Spleen (tissue), 7 donors: ENCODE results near the gene C22orf39.

Source experiments
- POLR2A ChIP-seq, 3 donors: fragments of 450-650 bp; IDR thresholded peaks; one replicate each; pipeline ENCODE4 v1.5.1; 2017; ENCODE audit warnings: antibody characterized with exemption in 3 of 3, mild to moderate bottlenecking in 1 of 3
- POLR2AphosphoS5 ChIP-seq, 3 donors: sonication (generic); formaldehyde crosslinking; IDR thresholded peaks; one replicate each; pipeline ENCODE4 v1.5.1; 2017; ENCODE audit warnings: antibody characterized with exemption in 3 of 3
- TF ChIP-seq, protein P1 (sequence below), 11 experiments: fragments of 200-600 bp in 7 of 11; fragments of 450-650 bp in 4 of 11; sonication (generic) in 4 of 11; IDR thresholded peaks in 8 of 11; conservative IDR thresholded peaks in 3 of 11; 1 replicate in 7 of 11; 2 replicates in 4 of 11; pipeline versions ENCODE4 v1.4.0 to v1.8.0; 2016 to 2021; ENCODE audit warnings: antibody characterized with exemption in 11 of 11, inconsistent platforms in 4 of 11, mild to moderate bottlenecking in 1 of 11
- donor health status: DM: no; HTN: no; CAD: no; lungs with moderate emphysema.
- donor health status: DM: no; HTN: no; CAD: no.
- donor health status: DM: no; HTN: no; CAD: no.

DNA sequence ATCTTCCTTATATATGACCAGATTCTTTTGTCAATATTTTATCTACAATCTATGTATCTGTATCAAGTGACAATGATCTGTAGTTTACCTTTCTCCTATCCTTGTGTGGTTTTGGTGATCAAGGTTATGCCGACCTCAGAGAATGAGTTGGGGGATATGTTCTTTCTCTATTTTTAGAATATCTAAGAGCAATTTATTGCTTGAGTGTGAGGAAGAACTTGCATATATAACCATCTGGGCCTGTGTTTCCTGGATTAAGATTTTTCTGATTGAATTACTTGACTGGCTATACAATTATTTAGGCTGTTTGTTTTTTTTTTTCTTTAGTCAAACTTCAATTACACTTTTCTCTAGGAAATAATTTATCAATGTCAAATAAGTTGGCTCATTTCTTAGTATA, 14.0 kb upstream of the C22orf39 start:
- TF ChIP-seq, protein P1, sequence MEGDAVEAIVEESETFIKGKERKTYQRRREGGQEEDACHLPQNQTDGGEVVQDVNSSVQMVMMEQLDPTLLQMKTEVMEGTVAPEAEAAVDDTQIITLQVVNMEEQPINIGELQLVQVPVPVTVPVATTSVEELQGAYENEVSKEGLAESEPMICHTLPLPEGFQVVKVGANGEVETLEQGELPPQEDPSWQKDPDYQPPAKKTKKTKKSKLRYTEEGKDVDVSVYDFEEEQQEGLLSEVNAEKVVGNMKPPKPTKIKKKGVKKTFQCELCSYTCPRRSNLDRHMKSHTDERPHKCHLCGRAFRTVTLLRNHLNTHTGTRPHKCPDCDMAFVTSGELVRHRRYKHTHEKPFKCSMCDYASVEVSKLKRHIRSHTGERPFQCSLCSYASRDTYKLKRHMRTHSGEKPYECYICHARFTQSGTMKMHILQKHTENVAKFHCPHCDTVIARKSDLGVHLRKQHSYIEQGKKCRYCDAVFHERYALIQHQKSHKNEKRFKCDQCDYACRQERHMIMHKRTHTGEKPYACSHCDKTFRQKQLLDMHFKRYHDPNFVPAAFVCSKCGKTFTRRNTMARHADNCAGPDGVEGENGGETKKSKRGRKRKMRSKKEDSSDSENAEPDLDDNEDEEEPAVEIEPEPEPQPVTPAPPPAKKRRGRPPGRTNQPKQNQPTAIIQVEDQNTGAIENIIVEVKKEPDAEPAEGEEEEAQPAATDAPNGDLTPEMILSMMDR (IDR thresholded peaks at IDR 0.05 in 8 of 11, conservative IDR thresholded peaks at IDR 0.05 in 3 of 11), result no peak
- TF ChIP-seq POLR2AphosphoS5 (IDR thresholded peaks at IDR 0.05), result no peak
- TF ChIP-seq POLR2A (IDR thresholded peaks at IDR 0.05), result no peak
